Immature natural killer cell (primary cell): Measurements from ENCODE around the gene TNKS1BP1. TPM values are rescaled to one million over a fixed set of nuclear protein-coding genes. Genes with fewer than 3 reads are reported as not detected.

Source experiments
- DNase-seq, 3 donors: peaks; one replicate each; pipeline ENCODE4 v3.0.0; 2022; ENCODE audit warnings: mixed read lengths in 1 of 3
- H3K27ac Mint-ChIP-seq, 6 donors: one replicate each; pipeline ENCODE4 v1.8.0; 2020; ENCODE audit warnings: mixed read lengths in 6 of 6, mild to moderate bottlenecking in 5 of 6, inconsistent platforms in 4 of 6, moderate library complexity in 3 of 6
- H3K27me3 Mint-ChIP-seq, 3 donors: one replicate each; pipeline ENCODE4 v1.8.0; 2020 to 2021; ENCODE audit warnings: low read depth in 3 of 3, mild to moderate bottlenecking in 3 of 3, mixed read lengths in 3 of 3, moderate library complexity in 3 of 3, inconsistent platforms in 1 of 3
- H3K36me3 Mint-ChIP-seq, 3 donors: one replicate each; pipeline ENCODE4 v1.8.0; 2020; ENCODE audit warnings: mixed read lengths in 3 of 3, inconsistent platforms in 2 of 3, mild to moderate bottlenecking in 2 of 3
- H3K4me1 Mint-ChIP-seq, 2 donors: one replicate each; pipeline ENCODE4 v1.8.0; 2020; ENCODE audit warnings: inconsistent platforms in 2 of 2, mild to moderate bottlenecking in 2 of 2, mixed read lengths in 2 of 2, moderate library complexity in 1 of 2
- H3K4me3 Mint-ChIP-seq, 5 donors: one replicate each; pipeline ENCODE4 v1.8.0; 2020; ENCODE audit warnings: mild to moderate bottlenecking in 5 of 5, mixed read lengths in 5 of 5, inconsistent platforms in 3 of 5, moderate library complexity in 3 of 5
- H3K9me3 Mint-ChIP-seq, 6 donors: one replicate each; pipeline ENCODE4 v1.8.0; 2020; ENCODE audit warnings: mild to moderate bottlenecking in 6 of 6, mixed read lengths in 6 of 6, inconsistent platforms in 4 of 6, moderate library complexity in 3 of 6
- polyA plus RNA-seq, 3 donors: library from polyadenylated mRNA; unstranded; fragments of 300-500 nt; fragmentation: Illumina TruSeq; gene quantifications; one replicate each; pipeline ENCODE4 v1.2.3, GENCODE V29; 2021

Gene TNKS1BP1
- polyA plus RNA-seq, 3 donors from 2014 or later = 1.0 to 1.7 (median 1.6) TPM

DNA sequence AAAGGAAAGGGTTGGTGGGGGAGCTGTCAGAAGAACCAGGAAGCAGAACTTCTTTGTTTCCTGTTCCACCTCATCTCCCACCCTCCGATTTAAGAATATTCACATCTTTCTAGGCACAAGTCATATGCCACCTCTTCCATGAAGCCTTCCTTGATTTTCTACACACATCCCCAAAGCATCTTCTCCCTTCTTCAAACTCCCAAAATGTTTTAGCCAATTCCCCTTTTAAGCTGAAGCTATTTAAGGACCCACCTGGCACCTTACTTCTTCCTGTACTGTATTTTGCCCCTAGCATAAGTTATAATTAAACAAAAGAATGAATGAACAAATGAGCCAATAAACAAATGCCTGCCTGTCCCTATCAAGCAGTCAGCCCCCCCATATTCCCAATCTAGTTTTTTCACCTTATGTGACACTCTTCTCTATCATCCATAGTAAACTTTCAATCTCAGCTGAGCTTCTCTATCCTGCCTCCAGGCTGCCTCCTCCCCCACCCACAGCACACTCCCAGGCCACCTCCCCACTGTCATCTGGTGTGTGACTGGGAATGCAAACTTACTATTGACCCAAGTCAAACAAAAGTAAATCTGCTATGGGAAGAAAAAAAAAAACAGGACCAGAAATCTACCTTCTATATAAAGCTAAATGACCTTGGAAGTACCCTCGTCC lies 3.9 kb downstream of the TNKS1BP1 start:
- Mint-ChIP-seq H3K36me3 (peaks cover 0 to 6% (median 3%) of the 10 kb centered on the region in 3 donors), H3K27me3 (peaks cover 0 to 19% (median 2%) of the 10 kb centered on the region in 3 donors), H3K9me3 (no peaks in the 10 kb centered on the region), H3K4me1 (peaks cover 16 to 19% of the 10 kb centered on the region in 2 donors), H3K27ac (peak overlapping the region in 2 of 6 donors; percentile 4 to 14), H3K4me3 (no peak overlapping the region)
- DNase-seq = no peak

DNA sequence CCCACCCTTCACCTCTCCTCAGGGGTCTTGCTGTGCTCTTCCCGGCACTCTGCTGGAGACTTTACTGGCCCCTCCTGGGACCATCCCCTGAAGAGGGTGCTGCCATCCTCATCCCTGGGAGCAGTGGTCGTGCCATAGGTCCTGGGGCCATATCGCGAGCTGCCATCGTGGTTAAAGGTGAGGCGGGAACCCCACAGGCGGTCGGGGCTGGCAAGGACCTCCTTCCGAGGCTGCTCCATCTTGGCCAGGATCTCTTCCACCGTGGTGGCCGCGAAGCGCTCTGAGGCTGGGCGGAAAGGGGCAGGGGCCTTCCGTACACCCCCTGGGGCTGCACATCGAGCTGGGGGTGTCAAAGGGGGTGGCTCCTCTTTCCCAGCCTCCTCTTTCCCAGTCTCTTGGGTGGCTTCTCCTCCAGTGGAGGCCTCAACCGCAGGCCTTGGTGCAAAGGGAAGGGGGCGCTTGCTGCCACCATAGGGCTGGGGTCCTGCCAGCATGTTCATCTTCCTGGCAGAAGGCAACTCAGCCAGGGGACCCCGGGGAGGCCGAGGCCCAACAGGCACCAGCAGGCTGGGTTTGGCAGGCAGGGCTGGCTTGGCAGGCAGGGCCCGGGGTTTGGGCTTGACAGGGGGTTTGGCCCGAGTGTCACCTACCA lies 4.6 kb downstream of the TNKS1BP1 start:
- Mint-ChIP-seq H3K36me3 (peaks cover 0 to 4% (median 0%) of the 10 kb centered on the region in 3 donors), H3K27ac (no peak overlapping the region), H3K4me1 (peaks cover 9 to 12% of the 10 kb centered on the region in 2 donors), H3K27me3 (peaks cover 0 to 13% (median 2%) of the 10 kb centered on the region in 3 donors), H3K4me3 (no peak overlapping the region), H3K9me3 (no peaks in the 10 kb centered on the region)
- DNase-seq = no peak

DNA sequence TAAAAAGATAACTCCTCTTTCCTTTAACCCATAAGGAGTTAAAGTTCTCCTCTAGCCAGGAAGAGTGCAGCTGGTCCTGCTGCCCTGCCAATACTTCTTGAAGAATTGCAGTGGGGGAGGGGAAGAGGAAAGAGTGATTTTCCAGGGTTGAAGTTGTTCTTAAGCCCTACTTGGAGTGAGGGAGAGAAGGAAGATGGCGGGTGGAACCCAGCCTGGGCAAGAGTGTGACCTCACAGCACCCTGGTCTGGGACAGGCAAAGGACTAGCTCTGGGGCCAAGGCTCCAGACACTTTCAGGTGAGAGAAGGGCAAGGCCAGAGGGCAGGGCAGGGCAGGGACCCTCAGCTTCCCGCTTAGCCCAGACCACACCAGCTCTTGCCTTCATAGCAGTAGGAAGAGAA lies 6.6 kb downstream of the TNKS1BP1 start:
- Mint-ChIP-seq H3K4me3 (no peak overlapping the region), H3K27ac (no peak overlapping the region), H3K27me3 (peaks cover 0 to 2% (median 0%) of the 10 kb centered on the region in 3 donors), H3K36me3 (peaks cover 0 to 4% (median 0%) of the 10 kb centered on the region in 3 donors), H3K9me3 (no peaks in the 10 kb centered on the region), H3K4me1 (peaks cover 2 to 3% of the 10 kb centered on the region in 2 donors)
- DNase-seq = no peak

DNA sequence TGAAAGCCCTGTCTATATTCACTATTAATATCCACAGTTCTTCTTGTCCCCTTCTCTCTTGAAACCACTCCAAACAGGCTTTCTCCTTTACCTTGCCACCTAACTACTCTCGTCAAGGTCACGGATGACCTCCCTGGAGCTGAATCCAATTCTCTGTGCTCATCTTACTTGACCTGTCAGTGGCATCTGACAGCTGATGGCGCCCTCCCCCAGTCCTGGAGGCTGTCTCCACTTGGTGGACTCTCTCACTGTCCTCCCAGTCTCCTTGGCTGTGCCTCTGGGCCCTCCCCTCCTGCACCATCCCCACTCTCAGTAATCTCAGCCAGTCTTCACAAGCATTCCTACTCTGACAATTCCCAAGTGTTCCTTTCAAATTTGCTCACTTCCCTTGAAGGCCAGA lies 8.7 kb downstream of the TNKS1BP1 start:
- Mint-ChIP-seq H3K9me3 (no peaks in the 10 kb centered on the region), H3K4me1 (peaks cover 0 to 10% of the 10 kb centered on the region in 2 donors), H3K4me3 (no peak overlapping the region), H3K36me3 (peaks cover 0 to 8% (median 0%) of the 10 kb centered on the region in 3 donors), H3K27me3 (peaks cover 0 to 5% (median 0%) of the 10 kb centered on the region in 3 donors), H3K27ac (no peak overlapping the region)
- no peak for DNase-seq

DNA sequence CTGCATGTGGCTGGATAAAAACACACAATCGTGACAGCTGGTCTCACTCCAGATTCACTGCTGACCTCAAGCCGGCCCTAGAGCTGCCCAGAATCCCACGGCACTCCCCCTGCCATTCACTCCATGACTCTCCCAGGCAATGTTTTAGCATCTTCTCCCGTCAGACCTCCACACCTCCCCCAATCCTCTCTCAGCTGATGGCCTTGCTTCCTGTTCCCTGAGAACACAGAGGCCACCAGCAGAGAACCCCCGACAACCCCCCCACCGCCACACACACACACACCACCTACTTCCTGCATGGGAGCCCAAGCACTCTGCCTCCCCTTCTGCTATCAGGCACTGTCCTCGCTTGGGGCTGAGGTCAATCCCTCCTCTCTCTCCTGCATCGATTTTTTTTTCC lies 9.3 kb downstream of the TNKS1BP1 start:
- H3K9me3 Mint-ChIP-seq = no peaks in the 10 kb centered on the region
- no peak for DNase-seq
- peaks cover 0 to 11% of the 10 kb centered on the region in 2 donors for H3K4me1 Mint-ChIP-seq
- peaks cover 0 to 5% (median 0%) of the 10 kb centered on the region in 3 donors for H3K27me3 Mint-ChIP-seq
- peaks cover 0 to 4% (median 0%) of the 10 kb centered on the region in 3 donors for H3K36me3 Mint-ChIP-seq
- H3K4me3 Mint-ChIP-seq = no peak overlapping the region
- no peak overlapping the region for H3K27ac Mint-ChIP-seq

DNA sequence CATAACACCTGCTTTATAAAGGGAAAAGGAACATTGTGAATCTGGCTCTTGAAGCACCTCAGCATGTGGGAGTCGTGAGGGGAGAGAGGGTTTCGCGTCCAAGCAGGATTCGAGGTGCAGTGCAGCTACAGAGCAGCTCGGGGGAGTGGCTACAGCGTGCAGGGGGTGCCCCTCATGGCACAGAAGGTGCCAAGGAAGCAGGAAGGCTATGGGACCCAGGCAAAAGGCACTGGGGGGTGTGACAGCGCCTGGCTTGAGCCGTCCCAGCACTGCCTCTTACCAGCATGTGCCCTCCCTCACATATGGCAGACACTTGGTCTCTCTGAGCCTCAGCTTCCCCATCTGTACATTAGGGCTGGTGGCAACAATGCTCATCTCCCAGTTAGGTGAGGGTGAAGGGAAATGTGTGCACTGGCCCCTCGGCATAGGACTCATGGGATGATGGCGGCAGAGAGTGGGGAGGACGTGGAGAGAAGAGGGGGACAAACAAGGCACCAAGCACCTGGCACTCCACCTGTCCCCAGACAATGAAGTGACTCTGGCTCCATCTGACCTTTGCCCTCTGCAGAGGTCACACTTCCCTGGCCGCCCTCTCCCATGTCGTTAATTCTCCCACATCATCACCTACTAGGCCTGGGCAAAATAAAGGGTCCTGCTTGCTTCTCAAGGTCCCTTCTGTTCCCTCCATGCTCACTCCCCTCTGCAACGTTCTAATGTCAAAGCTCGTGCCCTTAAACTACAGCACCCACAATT lies 10.4 kb downstream of the TNKS1BP1 start:
- Mint-ChIP-seq H3K4me3 (no peak overlapping the region), H3K4me1 (peaks cover 0 to 11% of the 10 kb centered on the region in 2 donors), H3K27me3 (peaks cover 0 to 5% (median 0%) of the 10 kb centered on the region in 3 donors), H3K36me3 (peaks cover 0 to 4% (median 0%) of the 10 kb centered on the region in 3 donors), H3K9me3 (no peaks in the 10 kb centered on the region), H3K27ac (no peak overlapping the region)
- no peak for DNase-seq

DNA sequence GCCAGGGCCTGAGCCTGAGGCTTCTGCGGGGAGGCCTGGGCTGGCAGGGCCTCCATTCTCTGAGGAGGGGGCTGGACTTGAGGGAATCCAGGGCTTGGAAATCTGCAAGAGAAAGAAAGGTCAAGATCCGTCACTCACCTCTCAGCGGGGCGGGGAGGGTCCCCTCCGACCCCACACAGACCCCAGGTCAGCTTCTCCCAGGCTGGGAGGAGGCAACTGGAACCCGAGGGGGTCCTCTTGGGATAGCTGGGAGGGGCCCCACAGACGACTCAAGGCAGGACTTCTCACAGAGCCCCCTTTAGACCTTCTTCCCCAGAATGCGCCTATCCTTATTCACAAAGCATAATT lies 11.0 kb downstream of the TNKS1BP1 start:
- Mint-ChIP-seq H3K27ac (no peak overlapping the region), H3K4me1 (peaks cover 0 to 11% of the 10 kb centered on the region in 2 donors), H3K4me3 (no peak overlapping the region), H3K36me3 (peaks cover 0 to 4% (median 0%) of the 10 kb centered on the region in 3 donors), H3K27me3 (peaks cover 0 to 5% (median 0%) of the 10 kb centered on the region in 3 donors), H3K9me3 (no peaks in the 10 kb centered on the region)
- no peak for DNase-seq

DNA sequence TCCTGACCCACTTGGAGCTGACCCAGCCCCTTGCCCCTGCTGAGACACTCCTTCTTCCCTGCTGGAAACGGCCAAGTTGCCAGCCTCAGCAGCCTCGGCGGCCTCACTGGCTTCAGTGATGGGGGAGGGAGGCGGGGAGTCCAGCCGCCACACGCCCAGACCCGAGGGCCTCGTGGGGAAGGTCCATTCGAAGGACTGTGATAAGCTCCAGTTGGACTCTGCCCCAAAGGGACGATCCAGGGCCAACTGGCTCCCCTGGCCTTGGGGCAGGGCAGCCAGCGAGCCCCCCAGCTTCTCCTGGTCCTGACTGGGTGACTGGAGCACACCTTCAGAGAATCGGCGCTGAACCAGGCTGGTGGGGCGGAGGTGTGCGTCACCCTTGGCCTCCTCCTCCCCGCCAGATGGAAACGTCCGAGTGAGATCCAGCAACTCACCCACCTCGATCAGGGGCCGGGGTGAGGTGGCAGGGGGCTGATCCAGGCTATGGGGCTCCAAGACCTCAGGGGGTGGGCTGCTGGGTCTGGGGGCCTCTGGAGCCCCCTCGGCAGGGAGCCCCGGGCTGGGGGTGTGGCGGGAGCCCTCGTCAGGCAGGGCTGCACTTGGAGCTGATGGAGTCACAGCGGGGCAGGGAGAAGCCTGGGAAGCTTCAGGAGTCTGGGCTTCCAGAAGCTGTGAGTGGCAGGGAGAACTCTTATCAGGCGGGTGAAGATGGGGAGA lies 11.5 kb downstream of the TNKS1BP1 start:
- peaks cover 0 to 4% (median 0%) of the 10 kb centered on the region in 3 donors for H3K36me3 Mint-ChIP-seq
- peaks cover 0 to 5% (median 1%) of the 10 kb centered on the region in 3 donors for H3K27me3 Mint-ChIP-seq
- H3K9me3 Mint-ChIP-seq = no peaks in the 10 kb centered on the region
- peaks cover 0 to 11% of the 10 kb centered on the region in 2 donors for H3K4me1 Mint-ChIP-seq
- no peak for DNase-seq
- no peak overlapping the region for H3K4me3 Mint-ChIP-seq
- no peak overlapping the region for H3K27ac Mint-ChIP-seq

DNA sequence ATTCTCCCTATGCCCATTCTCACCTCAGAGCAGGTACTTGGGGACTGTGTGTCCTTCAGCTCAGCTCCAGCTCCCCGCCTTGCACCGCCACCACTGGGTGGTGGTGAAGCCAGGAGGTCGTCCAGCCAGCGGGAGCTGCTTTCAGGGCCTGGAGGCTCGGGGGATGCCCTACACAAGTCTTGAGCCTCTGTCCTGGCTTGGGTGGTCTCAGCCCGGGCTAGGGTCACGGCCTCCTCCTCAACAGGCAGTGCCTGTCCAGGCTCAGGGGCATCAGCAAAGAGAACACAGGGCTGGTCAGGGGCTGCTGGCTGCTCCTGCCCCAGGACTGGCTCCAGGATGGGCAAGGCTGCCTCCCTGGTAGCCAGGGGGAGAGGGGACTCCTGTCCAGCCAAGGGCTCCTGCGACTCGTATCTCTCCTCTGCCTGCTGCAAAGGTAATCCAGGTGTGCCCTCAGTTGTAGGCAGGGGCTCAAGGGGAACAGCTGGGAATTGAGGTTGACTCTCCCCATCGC lies 12.2 kb downstream of the TNKS1BP1 start:
- no peaks in the 10 kb centered on the region for H3K9me3 Mint-ChIP-seq
- peak overlapping the region in 4 of 5 donors; percentile 30 to 59 (median 42) for H3K4me3 Mint-ChIP-seq
- H3K36me3 Mint-ChIP-seq = peaks cover 0 to 4% (median 0%) of the 10 kb centered on the region in 3 donors
- H3K4me1 Mint-ChIP-seq = peaks cover 0 to 11% of the 10 kb centered on the region in 2 donors
- H3K27ac Mint-ChIP-seq = no peak overlapping the region
- H3K27me3 Mint-ChIP-seq = peaks cover 0 to 5% (median 2%) of the 10 kb centered on the region in 3 donors
- DNase-seq = no peak

DNA sequence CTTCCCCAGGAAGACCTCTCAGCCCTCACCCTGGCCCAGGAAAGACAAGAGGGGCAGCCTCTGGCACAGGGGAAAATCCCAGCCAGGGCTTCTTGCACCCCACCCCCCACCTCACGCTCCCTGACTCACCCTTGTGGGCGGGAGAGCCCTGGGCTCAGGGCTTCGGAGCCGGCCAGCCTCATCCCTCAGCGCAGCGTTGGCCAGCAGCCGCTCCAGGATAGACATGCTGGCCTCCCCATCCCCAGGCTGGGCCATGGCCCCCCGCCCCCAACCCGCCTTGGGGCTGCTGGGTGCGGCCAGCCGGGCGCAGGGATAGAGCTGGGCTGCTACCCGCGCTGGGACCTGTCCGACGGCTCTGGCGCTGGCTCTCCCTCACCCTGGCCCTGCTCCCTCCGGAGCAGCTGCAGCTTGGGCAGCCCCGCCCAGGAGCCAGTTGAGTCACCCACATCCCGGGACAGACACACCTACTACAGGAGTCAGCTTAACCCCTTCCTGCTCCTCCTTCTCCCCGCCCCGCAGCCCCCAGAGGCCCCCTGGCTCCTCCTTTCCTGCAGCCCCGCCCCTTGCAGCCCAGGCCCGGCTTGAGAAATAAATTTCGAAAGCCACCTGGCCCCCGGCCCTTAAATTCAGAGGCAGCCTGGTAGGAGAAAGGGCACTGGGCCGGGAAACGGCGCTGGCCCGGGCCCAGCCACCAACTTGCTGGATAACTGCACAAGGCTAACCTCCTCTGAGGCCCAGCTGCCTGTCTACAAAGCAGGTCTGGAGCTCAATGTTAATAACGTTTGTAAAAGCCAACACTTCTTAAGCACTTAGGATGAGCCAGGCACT lies 13.4 kb downstream of the TNKS1BP1 start:
- peaks cover 0 to 11% of the 10 kb centered on the region in 2 donors for H3K4me1 Mint-ChIP-seq
- peaks cover 0 to 4% (median 0%) of the 10 kb centered on the region in 3 donors for H3K36me3 Mint-ChIP-seq
- H3K9me3 Mint-ChIP-seq = no peaks in the 10 kb centered on the region
- H3K27ac Mint-ChIP-seq = peak overlapping the region in 1 of 6 donors; percentile 10
- no peak for DNase-seq
- peak overlapping the region in 3 of 5 donors; percentile 30 to 58 (median 34) for H3K4me3 Mint-ChIP-seq
- H3K27me3 Mint-ChIP-seq = peaks cover 0 to 5% (median 2%) of the 10 kb centered on the region in 3 donors

DNA sequence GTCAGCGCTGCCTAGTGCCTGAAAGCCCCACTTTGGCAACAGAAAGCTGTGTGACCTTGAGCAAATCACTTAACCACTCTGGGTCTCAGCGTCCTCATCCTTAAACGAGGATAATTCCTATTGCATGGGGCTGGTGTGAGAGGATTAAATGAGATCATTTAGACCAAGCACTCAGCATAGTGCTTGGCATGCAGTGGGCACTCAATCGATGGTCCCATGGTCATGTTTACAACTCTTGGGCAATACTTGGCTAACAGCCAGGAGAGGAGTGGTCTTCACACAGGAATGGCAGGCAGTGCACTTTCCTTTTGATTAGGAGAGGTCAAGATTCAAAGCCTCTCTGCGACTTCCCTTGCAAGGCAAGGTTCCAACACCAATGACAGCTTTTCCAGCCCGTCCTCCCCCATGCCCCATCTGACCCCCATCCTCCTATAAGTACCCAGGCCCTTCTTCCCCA lies 14.1 kb downstream of the TNKS1BP1 start:
- H3K27ac Mint-ChIP-seq = no peak overlapping the region
- H3K4me1 Mint-ChIP-seq = peaks cover 0 to 11% of the 10 kb centered on the region in 2 donors
- H3K9me3 Mint-ChIP-seq = no peaks in the 10 kb centered on the region
- peak overlapping the region in 2 of 5 donors; percentile 25 to 58 for H3K4me3 Mint-ChIP-seq
- DNase-seq = no peak
- peaks cover 0 to 4% (median 0%) of the 10 kb centered on the region in 3 donors for H3K36me3 Mint-ChIP-seq
- peaks cover 0 to 5% (median 2%) of the 10 kb centered on the region in 3 donors for H3K27me3 Mint-ChIP-seq

DNA sequence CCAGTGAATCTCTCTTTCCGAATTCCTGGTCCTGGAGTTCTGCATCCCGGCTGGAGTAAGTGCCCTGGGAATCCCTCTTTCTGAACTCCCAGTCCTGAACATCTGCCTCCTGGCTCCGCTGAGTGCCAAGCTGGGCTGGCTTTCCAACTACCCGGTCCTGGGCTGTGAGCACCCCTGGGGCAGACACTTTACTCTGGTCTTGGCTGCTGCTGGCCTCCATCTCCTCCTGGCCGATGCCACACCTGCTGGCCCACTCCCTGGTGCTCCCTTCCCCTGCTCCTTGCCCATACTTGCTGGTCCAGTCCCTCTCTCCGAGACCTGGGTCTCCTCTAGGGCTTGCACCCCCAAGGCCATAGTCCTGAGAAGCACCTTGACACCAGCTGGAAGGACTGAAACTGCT lies 14.7 kb downstream of the TNKS1BP1 start:
- H3K4me3 Mint-ChIP-seq = no peak overlapping the region
- no peak for DNase-seq
- H3K4me1 Mint-ChIP-seq = peaks cover 0 to 11% of the 10 kb centered on the region in 2 donors
- peaks cover 0 to 5% (median 2%) of the 10 kb centered on the region in 3 donors for H3K27me3 Mint-ChIP-seq
- H3K9me3 Mint-ChIP-seq = no peaks in the 10 kb centered on the region
- H3K27ac Mint-ChIP-seq = no peak overlapping the region
- peaks cover 0 to 4% (median 0%) of the 10 kb centered on the region in 3 donors for H3K36me3 Mint-ChIP-seq
